ENCODE data around the gene NPLOC4.
A peak's percentile ranks its signal among the peaks of the same experiment; 100 is the strongest.

Gene NPLOC4

GRCh38 chr17:81681672-81682071 is 44.8 kb upstream of the NPLOC4 start:
- Histone ChIP-seq H3K4me3 (replicated peaks; ENCODE audit: insufficient read depth, low read length) (no peak overlapping the region), H3K27ac (replicated peaks) (no peak overlapping the region), H3K27me3 (ENCODE audit: insufficient read depth, poor library complexity, severe bottlenecking) (no peaks in the 10 kb centered on the region)
- TF ChIP-seq, protein P1, sequence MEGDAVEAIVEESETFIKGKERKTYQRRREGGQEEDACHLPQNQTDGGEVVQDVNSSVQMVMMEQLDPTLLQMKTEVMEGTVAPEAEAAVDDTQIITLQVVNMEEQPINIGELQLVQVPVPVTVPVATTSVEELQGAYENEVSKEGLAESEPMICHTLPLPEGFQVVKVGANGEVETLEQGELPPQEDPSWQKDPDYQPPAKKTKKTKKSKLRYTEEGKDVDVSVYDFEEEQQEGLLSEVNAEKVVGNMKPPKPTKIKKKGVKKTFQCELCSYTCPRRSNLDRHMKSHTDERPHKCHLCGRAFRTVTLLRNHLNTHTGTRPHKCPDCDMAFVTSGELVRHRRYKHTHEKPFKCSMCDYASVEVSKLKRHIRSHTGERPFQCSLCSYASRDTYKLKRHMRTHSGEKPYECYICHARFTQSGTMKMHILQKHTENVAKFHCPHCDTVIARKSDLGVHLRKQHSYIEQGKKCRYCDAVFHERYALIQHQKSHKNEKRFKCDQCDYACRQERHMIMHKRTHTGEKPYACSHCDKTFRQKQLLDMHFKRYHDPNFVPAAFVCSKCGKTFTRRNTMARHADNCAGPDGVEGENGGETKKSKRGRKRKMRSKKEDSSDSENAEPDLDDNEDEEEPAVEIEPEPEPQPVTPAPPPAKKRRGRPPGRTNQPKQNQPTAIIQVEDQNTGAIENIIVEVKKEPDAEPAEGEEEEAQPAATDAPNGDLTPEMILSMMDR (IDR thresholded peaks at IDR 0.05; ENCODE audit: insufficient read depth, low read length), result no peak
- TF ChIP-seq GABPA (IDR thresholded peaks at IDR 0.05; ENCODE audit: low read depth) (no peak), REST (IDR thresholded peaks at IDR 0.05; ENCODE audit: insufficient replicate concordance, low read depth) (no peak), POLR2AphosphoS5 (IDR thresholded peaks at IDR 0.05; ENCODE audit: low read depth) (no peak), SPI1 (IDR thresholded peaks at IDR 0.05; ENCODE audit: borderline replicate concordance, low read depth) (no peak)
- DNase-seq (ENCODE audit: low read depth in 1 of 2, low spot score in 1 of 2), result no peak

DNA sequence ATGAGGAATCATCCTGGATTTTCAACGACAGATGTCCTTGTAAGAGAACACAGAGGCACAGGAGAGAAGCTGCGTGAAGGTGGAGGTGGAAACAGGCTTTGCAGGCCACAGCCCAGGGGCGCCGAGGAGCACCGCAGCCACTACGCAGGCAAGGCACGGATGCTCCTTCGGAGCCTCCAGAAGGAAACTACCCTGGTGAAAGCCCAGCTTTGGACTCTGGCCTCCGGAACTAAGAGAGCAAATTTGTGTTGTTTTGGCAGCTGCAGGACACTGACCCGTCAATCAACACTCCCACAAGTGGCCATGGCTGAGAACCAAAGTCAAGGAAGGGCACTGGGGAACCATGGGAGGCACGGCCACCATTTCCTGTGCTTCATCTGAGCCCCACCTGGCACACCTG is 43.2 kb upstream of the NPLOC4 start:
- no peak for DNase-seq (ENCODE audit: low read depth in 1 of 2, low spot score in 1 of 2)
- Histone ChIP-seq H3K27ac (replicated peaks) (no peak overlapping the region), H3K27me3 (ENCODE audit: insufficient read depth, poor library complexity, severe bottlenecking) (no peaks in the 10 kb centered on the region), H3K4me3 (replicated peaks; ENCODE audit: insufficient read depth, low read length) (no peak overlapping the region)
- TF ChIP-seq GABPA (IDR thresholded peaks at IDR 0.05; ENCODE audit: low read depth) (no peak), REST (IDR thresholded peaks at IDR 0.05; ENCODE audit: insufficient replicate concordance, low read depth) (no peak), POLR2AphosphoS5 (IDR thresholded peaks at IDR 0.05; ENCODE audit: low read depth) (no peak), SPI1 (IDR thresholded peaks at IDR 0.05; ENCODE audit: borderline replicate concordance, low read depth) (no peak)
- TF ChIP-seq, protein P1 (IDR thresholded peaks at IDR 0.05; ENCODE audit: insufficient read depth, low read length), result no peak

DNA sequence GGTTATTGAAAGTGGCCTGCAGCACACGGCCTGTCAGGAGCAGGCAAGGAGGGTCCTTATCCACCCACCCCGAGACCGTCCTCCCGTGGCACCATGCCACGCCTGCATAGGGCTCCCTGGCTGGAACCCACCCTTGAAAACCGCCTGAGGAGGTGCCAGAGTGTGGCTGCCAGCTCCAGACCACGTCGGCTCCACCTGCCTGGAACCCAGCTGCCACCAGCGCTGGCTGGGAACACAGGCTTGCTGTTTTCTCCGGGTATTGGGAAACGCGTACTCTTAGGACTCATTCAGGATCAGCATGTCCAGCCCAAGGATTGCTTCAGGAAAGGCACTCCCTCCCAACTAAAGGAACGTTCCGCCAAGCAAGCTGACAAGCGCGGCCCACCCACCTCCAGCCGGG is 40.0 kb upstream of the NPLOC4 start:
- Histone ChIP-seq H3K27ac (replicated peaks) (no peak overlapping the region), H3K4me3 (replicated peaks; ENCODE audit: insufficient read depth, low read length) (no peak overlapping the region), H3K27me3 (ENCODE audit: insufficient read depth, poor library complexity, severe bottlenecking) (no peaks in the 10 kb centered on the region)
- no peak for DNase-seq (ENCODE audit: low read depth in 1 of 2, low spot score in 1 of 2)
- 0 out of 2 replicates have a peak, but pooled peaks have one; percentile 9 for TF ChIP-seq POLR2AphosphoS5 (IDR thresholded peaks at IDR 0.05; ENCODE audit: low read depth)
- no peak for TF ChIP-seq SPI1 (IDR thresholded peaks at IDR 0.05; ENCODE audit: borderline replicate concordance, low read depth)
- no peak for TF ChIP-seq REST (IDR thresholded peaks at IDR 0.05; ENCODE audit: insufficient replicate concordance, low read depth)

Measured in HL-60 (cell line).